Measurements from ENCODE around the gene TBC1D5. TPM values are rescaled to one million over a fixed set of nuclear protein-coding genes. Genes with fewer than 3 reads are reported as not detected.
"Not testable (repeated sequence)": the region's sequence is repeated elsewhere in the genome, so short reads cannot be mapped to it uniquely, and the experiment has no call there.

Gene TBC1D5
- polyA plus RNA-seq, 6 donors from 2014 or later, result 54.7 to 83.0 (median 73.6) TPM

DNA sequence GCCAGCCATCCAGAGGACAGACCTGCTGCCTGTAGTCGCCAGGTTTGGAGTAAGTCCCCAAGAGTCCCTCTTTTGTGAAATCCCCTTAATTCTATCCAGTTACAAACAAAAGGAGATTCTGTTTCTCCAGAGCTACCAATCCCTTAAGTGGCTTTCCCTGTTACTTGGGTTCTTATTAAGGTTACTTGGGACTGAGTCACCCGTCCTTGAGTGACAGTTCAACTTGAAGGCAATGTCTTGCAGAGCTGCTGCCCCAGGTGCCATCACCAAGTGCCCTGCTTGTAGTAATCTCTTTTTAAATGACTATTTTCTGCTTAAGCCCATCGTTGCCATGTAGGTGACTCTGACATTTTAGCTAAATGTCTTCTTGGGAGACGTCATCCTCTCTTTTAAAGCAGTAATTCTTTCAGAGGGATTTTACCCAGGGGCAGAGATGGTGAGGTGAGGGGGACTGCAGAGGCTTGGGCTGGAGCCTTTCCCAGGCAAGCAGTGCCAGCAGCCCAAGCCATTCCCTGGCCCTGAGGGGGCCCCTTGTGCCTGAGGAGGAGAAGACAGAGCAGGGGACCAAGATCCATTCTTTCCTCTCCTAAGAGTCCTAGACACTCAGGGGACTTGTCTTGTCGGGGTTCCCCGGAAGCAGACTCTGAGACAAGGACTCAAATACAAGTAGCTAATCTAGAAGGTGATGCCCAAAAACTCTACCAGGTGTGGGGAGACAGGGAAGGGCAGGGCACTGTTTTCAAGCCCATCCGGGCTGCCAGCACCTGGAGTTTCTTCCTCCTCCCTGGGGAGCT is 604.0 kb downstream of the TBC1D5 start:
- H3K4me1 Mint-ChIP-seq, result peaks cover 0 to 15% (median 4%) of the 10 kb centered on the region in 3 donors
- peaks cover 0 to 12% of the 10 kb centered on the region in 2 donors for H3K36me3 Mint-ChIP-seq
- H3K4me3 Mint-ChIP-seq, result no peak overlapping the region
- ATAC-seq (ENCODE audit: low read depth in 2 of 2) (no peak), DNase-seq (no peak)
- H3K27me3 Mint-ChIP-seq, result peaks cover 0 to 8% (median 5%) of the 10 kb centered on the region in 3 donors
- H3K27ac Mint-ChIP-seq, result peak overlapping the region in 1 of 6 donors; percentile 74
- peaks cover 0 to 10% (median 2%) of the 10 kb centered on the region in 7 donors for H3K9me3 Mint-ChIP-seq

GRCh38 chr3:17137321-17137826 is 605.1 kb downstream of the TBC1D5 start:
- H3K9me3 Mint-ChIP-seq, result peaks cover 0 to 10% (median 2%) of the 10 kb centered on the region in 7 donors
- no peak overlapping the region for H3K4me3 Mint-ChIP-seq
- no peak for ATAC-seq (ENCODE audit: low read depth in 2 of 2)
- no peak for DNase-seq
- H3K27ac Mint-ChIP-seq, result no peak overlapping the region
- H3K27me3 Mint-ChIP-seq, result peaks cover 0 to 8% (median 5%) of the 10 kb centered on the region in 3 donors
- H3K4me1 Mint-ChIP-seq, result peaks cover 0 to 15% (median 4%) of the 10 kb centered on the region in 3 donors
- peaks cover 0 to 12% of the 10 kb centered on the region in 2 donors for H3K36me3 Mint-ChIP-seq

DNA sequence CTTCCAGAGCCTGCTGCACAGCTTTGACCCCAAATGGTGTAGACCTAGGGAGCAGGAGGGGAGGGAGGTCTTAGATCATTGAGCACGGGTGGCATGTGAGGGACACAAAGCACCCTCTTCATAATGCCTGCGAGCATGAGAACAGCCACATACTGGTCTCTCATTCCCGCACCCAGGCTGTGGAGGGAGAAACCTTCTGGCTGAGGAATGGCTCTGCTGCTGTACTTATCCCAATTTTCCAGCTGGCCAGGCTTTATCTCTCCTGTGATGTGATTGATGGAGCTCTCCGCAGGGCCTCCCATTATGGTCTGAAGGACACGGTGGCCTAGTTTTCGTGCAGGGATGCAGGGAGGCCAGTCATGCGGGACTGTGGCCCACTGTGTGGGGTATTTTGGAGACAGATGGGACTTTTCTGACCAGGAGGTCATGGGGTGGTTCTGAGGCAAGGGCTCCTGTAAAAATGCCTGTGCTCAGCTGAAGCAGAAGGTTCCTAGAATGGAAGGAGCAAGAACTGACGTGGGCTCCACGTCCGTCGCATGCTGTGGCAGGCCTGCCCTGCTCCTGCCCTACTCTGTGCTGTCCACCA is 606.2 kb downstream of the TBC1D5 start:
- peaks cover 0 to 8% (median 5%) of the 10 kb centered on the region in 3 donors for H3K27me3 Mint-ChIP-seq
- no peak for DNase-seq
- H3K27ac Mint-ChIP-seq, result no peak overlapping the region
- no peak overlapping the region for H3K4me3 Mint-ChIP-seq
- peaks cover 0 to 10% (median 2%) of the 10 kb centered on the region in 7 donors for H3K9me3 Mint-ChIP-seq
- ATAC-seq (ENCODE audit: low read depth in 2 of 2), result no peak
- H3K36me3 Mint-ChIP-seq, result peaks cover 0 to 12% of the 10 kb centered on the region in 2 donors
- H3K4me1 Mint-ChIP-seq, result peaks cover 0 to 15% (median 4%) of the 10 kb centered on the region in 3 donors

DNA sequence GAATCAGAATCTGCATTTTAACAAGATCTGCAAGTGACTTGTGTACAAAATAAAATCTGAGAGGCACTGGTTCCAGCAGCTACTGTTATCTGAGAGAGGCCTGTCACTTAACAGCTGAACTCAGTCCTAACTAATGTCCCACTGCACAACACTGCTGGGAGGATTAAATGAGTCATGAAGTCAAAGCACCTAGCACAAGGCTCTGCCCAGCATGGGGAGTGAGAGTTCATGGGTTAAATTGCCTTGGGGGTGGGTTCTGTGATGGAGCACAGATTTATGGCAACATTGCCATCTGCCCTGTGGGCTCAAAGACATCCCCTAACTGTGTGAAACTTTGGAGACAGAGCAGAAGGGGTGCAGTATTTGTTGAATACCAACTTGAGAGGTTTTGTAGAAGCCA is 606.7 kb downstream of the TBC1D5 start:
- ATAC-seq (ENCODE audit: low read depth in 2 of 2), result no peak
- Mint-ChIP-seq H3K4me3 (no peak overlapping the region), H3K36me3 (peaks cover 0 to 12% of the 10 kb centered on the region in 2 donors), H3K9me3 (peaks cover 0 to 12% (median 2%) of the 10 kb centered on the region in 7 donors), H3K4me1 (peaks cover 0 to 14% (median 4%) of the 10 kb centered on the region in 3 donors), H3K27me3 (peaks cover 0 to 7% (median 5%) of the 10 kb centered on the region in 3 donors), H3K27ac (no peak overlapping the region)
- DNase-seq, result no peak

DNA sequence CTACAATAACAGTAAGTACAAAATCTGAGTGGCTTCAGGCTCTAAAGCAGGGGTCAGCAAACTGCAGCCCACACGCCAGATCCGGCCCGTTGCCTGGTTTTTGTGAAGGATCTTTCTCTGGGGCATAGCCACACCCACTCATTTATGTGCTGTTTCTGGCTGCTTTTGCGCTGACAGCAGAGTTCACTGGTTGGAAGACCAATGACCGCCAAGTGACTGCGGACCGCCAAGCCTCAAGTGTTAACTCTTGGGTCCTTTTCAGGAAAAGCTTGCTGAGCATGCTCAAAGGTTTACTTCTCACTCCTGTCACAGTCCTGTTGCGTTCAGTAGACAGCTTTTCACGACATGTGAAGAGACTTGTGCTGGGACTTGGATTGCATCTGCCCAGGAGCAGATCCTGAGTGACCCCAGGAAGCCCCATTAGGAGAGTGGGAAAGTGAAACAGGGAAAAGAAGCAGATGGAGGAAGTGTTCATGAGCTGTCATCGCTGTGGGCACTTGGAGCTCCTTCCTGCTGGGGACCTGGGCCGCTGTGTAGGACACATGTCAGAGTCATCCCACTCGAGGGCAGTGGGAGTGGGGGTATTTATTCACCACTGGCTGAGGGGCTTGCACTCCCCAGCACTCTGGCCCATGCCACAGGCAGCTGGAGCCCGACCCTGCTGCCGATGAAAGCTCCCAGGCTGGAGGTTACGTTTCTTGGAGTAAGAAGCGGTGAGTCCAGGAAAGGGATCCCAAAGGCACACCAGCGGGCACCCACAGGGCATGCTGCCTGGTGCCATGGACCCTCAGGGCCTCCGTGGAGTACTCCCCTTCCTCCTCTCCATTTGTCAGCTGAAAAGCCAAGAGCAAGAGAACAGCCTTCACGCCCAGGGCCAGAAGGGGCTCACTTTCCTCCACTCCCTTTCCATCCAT is 608.5 kb downstream of the TBC1D5 start:
- H3K4me3 Mint-ChIP-seq, result no peak overlapping the region
- no peak for ATAC-seq (ENCODE audit: low read depth in 2 of 2)
- DNase-seq, result no peak
- peak overlapping the region in 1 of 6 donors; percentile 54 for H3K27ac Mint-ChIP-seq
- peaks cover 0 to 17% (median 3%) of the 10 kb centered on the region in 7 donors for H3K9me3 Mint-ChIP-seq
- H3K27me3 Mint-ChIP-seq, result no peaks in the 10 kb centered on the region
- peaks cover 0 to 12% of the 10 kb centered on the region in 2 donors for H3K36me3 Mint-ChIP-seq
- H3K4me1 Mint-ChIP-seq, result peaks cover 0 to 3% (median 0%) of the 10 kb centered on the region in 3 donors

- DNase-seq (no peak), ATAC-seq (ENCODE audit: low read depth in 2 of 2) (no peak)
- Mint-ChIP-seq H3K27me3 (no peaks in the 10 kb centered on the region), H3K9me3 (peaks cover 5 to 28% (median 12%) of the 10 kb centered on the region in 7 donors), H3K36me3 (peaks cover under 1 to 21% of the 10 kb centered on the region in 2 donors), H3K27ac (peak overlapping the region in 1 of 6 donors; percentile 69), H3K4me3 (peak overlapping the region in 1 of 8 donors; percentile 25), H3K4me1 (no peaks in the 10 kb centered on the region)
Measured at GRCh38 chr3:17132286-17133115, 609.9 kb downstream of the TBC1D5 start.

GRCh38 chr3:17130956-17131355 is 611.5 kb downstream of the TBC1D5 start:
- no peak overlapping the region for H3K27ac Mint-ChIP-seq
- peaks cover 5 to 21% of the 10 kb centered on the region in 2 donors for H3K36me3 Mint-ChIP-seq
- DNase-seq (no peak), ATAC-seq (ENCODE audit: low read depth in 2 of 2) (no peak)
- no peaks in the 10 kb centered on the region for H3K4me1 Mint-ChIP-seq
- no peak overlapping the region for H3K4me3 Mint-ChIP-seq
- peaks cover 5 to 27% (median 11%) of the 10 kb centered on the region in 7 donors for H3K9me3 Mint-ChIP-seq
- H3K27me3 Mint-ChIP-seq, result no peaks in the 10 kb centered on the region

DNA sequence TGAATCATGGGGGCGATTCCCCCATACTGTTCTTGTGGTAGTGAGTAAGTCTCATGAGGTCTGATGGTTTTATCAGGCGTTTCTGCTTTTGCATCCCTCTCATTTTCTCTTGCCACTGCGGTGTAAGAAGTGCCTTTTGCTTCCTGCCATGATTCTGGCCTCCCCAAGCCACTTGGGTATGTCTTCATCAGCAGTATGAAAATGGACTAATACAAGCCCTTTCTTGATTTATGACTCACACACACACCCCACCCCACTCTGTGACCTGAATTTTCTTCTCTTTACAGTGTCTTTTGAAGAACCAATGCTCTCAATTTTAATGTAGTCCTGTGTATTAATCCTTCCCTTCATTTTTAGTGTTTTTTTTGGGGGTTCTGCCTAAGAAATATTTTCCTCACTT is 612.9 kb downstream of the TBC1D5 start:
- H3K4me3 Mint-ChIP-seq, result no peak overlapping the region
- H3K4me1 Mint-ChIP-seq, result no peaks in the 10 kb centered on the region
- DNase-seq, result no peak
- no peak overlapping the region for H3K27ac Mint-ChIP-seq
- H3K36me3 Mint-ChIP-seq, result peaks cover 5 to 11% of the 10 kb centered on the region in 2 donors
- H3K27me3 Mint-ChIP-seq, result no peaks in the 10 kb centered on the region
- no peak for ATAC-seq (ENCODE audit: low read depth in 2 of 2)
- peaks cover 3 to 18% (median 9%) of the 10 kb centered on the region in 7 donors for H3K9me3 Mint-ChIP-seq

GRCh38 chr3:17128671-17129070 is 613.8 kb downstream of the TBC1D5 start:
- Mint-ChIP-seq H3K36me3 (peaks cover 5 to 11% of the 10 kb centered on the region in 2 donors), H3K9me3 (peaks cover 3 to 18% (median 9%) of the 10 kb centered on the region in 7 donors)
- H3K4me3 Mint-ChIP-seq; DNase-seq; H3K27me3 Mint-ChIP-seq; ATAC-seq (ENCODE audit: low read depth in 2 of 2); H3K27ac Mint-ChIP-seq; H3K4me1 Mint-ChIP-seq: not testable (repeated sequence)

- H3K9me3 Mint-ChIP-seq, result peaks cover 5 to 24% (median 11%) of the 10 kb centered on the region in 7 donors
- peaks cover 0 to 5% (median 0%) of the 10 kb centered on the region in 3 donors for H3K27me3 Mint-ChIP-seq
- peaks cover 5 to 19% of the 10 kb centered on the region in 2 donors for H3K36me3 Mint-ChIP-seq
- no peaks in the 10 kb centered on the region for H3K4me1 Mint-ChIP-seq
- no peak overlapping the region for H3K4me3 Mint-ChIP-seq
- ATAC-seq (ENCODE audit: low read depth in 2 of 2) (no peak), DNase-seq (no peak)
- H3K27ac Mint-ChIP-seq, result no peak overlapping the region
Measured at GRCh38 chr3:17125738-17126442, 616.5 kb downstream of the TBC1D5 start.

GRCh38 chr3:17122758-17123157 is 619.7 kb downstream of the TBC1D5 start:
- DNase-seq (no peak), ATAC-seq (ENCODE audit: low read depth in 2 of 2) (no peak)
- Mint-ChIP-seq H3K9me3 (peaks cover 2 to 18% (median 4%) of the 10 kb centered on the region in 7 donors), H3K36me3 (peaks cover 5 to 12% of the 10 kb centered on the region in 2 donors), H3K27me3 (peaks cover 0 to 5% (median 0%) of the 10 kb centered on the region in 3 donors), H3K4me3 (no peak overlapping the region), H3K4me1 (peaks cover 0 to 4% (median 0%) of the 10 kb centered on the region in 3 donors), H3K27ac (peak overlapping the region in 2 of 6 donors; percentile 8 to 50)

Measured in naive B cell (primary cell).